ENCODE measurements around the gene SPATS2L.

The SPATS2L gene

GRCh38 chr2:200297100-200297499 is 9.4 kb upstream of the SPATS2L start:
- no peak for DNase-seq (ENCODE audit: low spot score)

GRCh38 chr2:200297989-200298388 is 8.5 kb upstream of the SPATS2L start:
- DNase-seq (ENCODE audit: low spot score) = no peak

- no peak for DNase-seq (ENCODE audit: low spot score)
These were observed 7.7 kb upstream of the SPATS2L start for GRCh38 chr2:200298816-200299215.

- no peak for DNase-seq (ENCODE audit: low spot score)
These were observed 6.4 kb upstream of the SPATS2L start for GRCh38 chr2:200300065-200300464.

GRCh38 chr2:200300638-200301314 is 5.7 kb upstream of the SPATS2L start:
- DNase-seq (ENCODE audit: low spot score) = no peak

GRCh38 chr2:200301953-200302858 is 4.3 kb upstream of the SPATS2L start:
- peak; percentile 53 for DNase-seq (ENCODE audit: low spot score)

GRCh38 chr2:200302940-200303727 is 3.4 kb upstream of the SPATS2L start:
- peak; percentile 97 for DNase-seq (ENCODE audit: low spot score)

GRCh38 chr2:200305797-200306195 is 697 bp upstream of the SPATS2L start:
- peak; percentile 76 for DNase-seq (ENCODE audit: low spot score)

GRCh38 chr2:200306931-200307723 is 634 bp downstream of the SPATS2L start:
- peak; percentile 51 for DNase-seq (ENCODE audit: low spot score)

GRCh38 chr2:200307724-200308545 is 1.4 kb downstream of the SPATS2L start:
- peak; percentile 49 for DNase-seq (ENCODE audit: low spot score)

GRCh38 chr2:200308546-200309295 is 2.2 kb downstream of the SPATS2L start:
- DNase-seq (ENCODE audit: low spot score) = peak; percentile 51

GRCh38 chr2:200309296-200310049 is 3.0 kb downstream of the SPATS2L start:
- DNase-seq (ENCODE audit: low spot score) = no peak

- DNase-seq (ENCODE audit: low spot score) = no peak
These were observed 4.1 kb downstream of the SPATS2L start for GRCh38 chr2:200310545-200310971.

- no peak for DNase-seq (ENCODE audit: low spot score)
These were observed 4.6 kb downstream of the SPATS2L start for GRCh38 chr2:200311139-200311538.

GRCh38 chr2:200314976-200315567 is 8.6 kb downstream of the SPATS2L start:
- DNase-seq (ENCODE audit: low spot score) = no peak

- DNase-seq (ENCODE audit: low spot score) = no peak
These were observed 11.5 kb downstream of the SPATS2L start for GRCh38 chr2:200317975-200318374.

- DNase-seq (ENCODE audit: low spot score) = no peak
These were observed 12.5 kb downstream of the SPATS2L start for GRCh38 chr2:200318940-200319435.

GRCh38 chr2:200319548-200320337 is 13.2 kb downstream of the SPATS2L start:
- DNase-seq (ENCODE audit: low spot score) = peak; percentile 34

All from RKO (cell line).